ENCODE measurements around the gene NAA16. TPM values are rescaled to one million over a fixed set of nuclear protein-coding genes. Genes with fewer than 3 reads are reported as not detected.

The NAA16 gene
- polyA plus RNA-seq, 4 donors, result 5.1 to 20.8 (median 6.4) TPM

DNA sequence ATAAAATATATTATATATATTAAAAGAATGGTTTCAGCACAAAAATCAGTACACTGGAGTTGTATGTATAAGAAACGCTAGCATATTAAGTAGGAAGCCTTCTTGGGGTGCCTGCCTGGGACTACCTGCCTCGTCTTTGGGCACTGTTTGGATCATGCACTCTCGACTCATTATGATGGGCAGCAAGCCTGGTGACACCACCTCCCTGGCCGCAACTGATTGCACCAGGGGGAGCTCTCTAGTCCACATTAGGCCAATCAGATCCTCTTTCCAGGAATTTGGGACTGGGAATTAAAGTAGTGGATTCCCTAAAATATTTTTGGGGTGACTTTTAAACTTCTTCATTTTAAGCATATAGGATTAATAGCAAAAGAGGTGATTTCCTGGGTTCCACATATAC is 90.3 kb downstream of the NAA16 start:
- Histone ChIP-seq H3K27me3 (ENCODE audit: control insufficient read depth in 3 of 3, insufficient read depth in 3 of 3, low read length in 3 of 3) (no peaks in the 10 kb centered on the region), H3K27ac (ENCODE audit: low read depth in 1 of 3, low read length in 2 of 3) (no peak overlapping the region), H3K36me3 (ENCODE audit: control insufficient read depth in 3 of 3, insufficient read depth in 2 of 3, low read depth in 1 of 3, low read length in 3 of 3) (no peaks in the 10 kb centered on the region), H3K9me3 (ENCODE audit: control insufficient read depth in 2 of 2, insufficient read depth in 1 of 2, low read depth in 1 of 2, low read length in 1 of 2) (no peaks in the 10 kb centered on the region), H3K4me3 (ENCODE audit: low read depth in 1 of 3, low read length in 3 of 3) (no peak overlapping the region), H3K4me1 (ENCODE audit: control insufficient read depth in 3 of 3, insufficient read depth in 2 of 3, low read depth in 1 of 3, low read length in 2 of 3) (no peaks in the 10 kb centered on the region)
- no peak for DNase-seq
- FAIRE-seq, result no peak
- 82 to 87% (median 82%) methylated on average over 4 of the region's 4 CpGs for WGBS, 3 donors

DNA sequence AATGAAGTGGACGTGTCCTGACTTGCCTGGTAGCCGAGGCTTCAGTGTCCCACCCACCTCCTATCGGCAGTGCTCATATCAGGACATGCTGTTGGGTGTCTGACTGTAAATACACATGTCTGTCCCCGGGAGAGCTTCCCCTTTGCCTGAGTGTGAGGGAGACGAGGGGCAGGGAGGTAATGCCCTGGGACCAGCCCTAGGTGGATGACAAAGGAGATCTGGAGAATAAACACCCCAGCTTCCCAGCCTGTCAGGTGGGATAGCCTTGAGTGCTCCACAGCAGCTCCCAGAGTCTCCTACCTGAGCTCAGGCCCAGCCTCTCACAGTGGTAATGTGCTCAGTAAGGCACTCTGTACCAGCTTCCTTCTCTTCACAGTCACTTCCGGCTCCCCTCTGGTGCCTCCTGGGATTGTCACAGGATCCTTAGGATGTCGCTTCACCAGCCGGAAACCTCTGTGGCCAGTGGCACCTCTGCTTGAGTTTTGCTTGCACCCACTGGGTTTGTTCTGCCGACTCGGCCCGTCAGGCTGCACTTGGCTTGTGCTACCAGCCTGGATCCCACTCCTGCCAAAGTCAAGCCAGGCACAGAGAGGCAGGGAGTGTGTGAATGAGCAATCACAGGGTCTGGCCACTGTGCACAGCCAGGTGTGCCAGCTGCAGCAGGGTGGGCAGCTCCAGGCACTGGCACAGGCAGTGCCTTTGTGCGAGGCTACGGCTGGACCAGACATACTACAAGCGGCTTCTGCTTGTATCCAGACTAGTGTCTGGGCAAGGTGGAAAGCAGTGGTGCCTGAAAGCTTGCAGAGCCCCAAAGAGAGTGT is 91.8 kb downstream of the NAA16 start:
- Histone ChIP-seq H3K27me3 (ENCODE audit: control insufficient read depth in 3 of 3, insufficient read depth in 3 of 3, low read length in 3 of 3) (no peaks in the 10 kb centered on the region), H3K27ac (ENCODE audit: low read depth in 1 of 3, low read length in 2 of 3) (no peak overlapping the region), H3K4me1 (ENCODE audit: control insufficient read depth in 3 of 3, insufficient read depth in 2 of 3, low read depth in 1 of 3, low read length in 2 of 3) (no peaks in the 10 kb centered on the region), H3K36me3 (ENCODE audit: control insufficient read depth in 3 of 3, insufficient read depth in 2 of 3, low read depth in 1 of 3, low read length in 3 of 3) (no peaks in the 10 kb centered on the region), H3K4me3 (ENCODE audit: low read depth in 1 of 3, low read length in 3 of 3) (no peak overlapping the region), H3K9me3 (ENCODE audit: control insufficient read depth in 2 of 2, insufficient read depth in 1 of 2, low read depth in 1 of 2, low read length in 1 of 2) (no peaks in the 10 kb centered on the region)
- no peak for DNase-seq
- 83 to 88% (median 85%) methylated on average over 14 of the region's 14 CpGs for WGBS, 3 donors
- FAIRE-seq, result no peak

DNA sequence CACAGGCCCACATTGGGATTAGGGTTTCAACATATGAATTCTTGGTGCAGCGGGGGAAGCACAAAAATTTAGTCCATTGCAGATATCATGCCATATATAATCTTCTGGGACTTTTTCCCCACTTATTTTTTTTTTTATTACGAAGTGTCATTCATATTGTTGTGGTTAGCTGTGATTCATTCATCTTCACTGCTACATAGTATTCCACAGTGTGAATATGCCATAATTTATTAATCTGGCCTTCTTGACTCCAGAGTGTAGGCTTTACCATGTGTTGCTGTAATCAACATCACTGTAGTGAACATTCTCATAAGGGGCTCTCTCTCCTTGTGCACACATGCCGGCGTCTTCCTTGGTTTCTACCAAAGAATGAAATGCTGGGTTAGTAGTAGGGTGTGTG is 92.9 kb downstream of the NAA16 start:
- DNase-seq (no peak), FAIRE-seq (no peak)
- Histone ChIP-seq H3K36me3 (ENCODE audit: control insufficient read depth in 3 of 3, insufficient read depth in 2 of 3, low read depth in 1 of 3, low read length in 3 of 3) (no peaks in the 10 kb centered on the region), H3K9me3 (ENCODE audit: control insufficient read depth in 2 of 2, insufficient read depth in 1 of 2, low read depth in 1 of 2, low read length in 1 of 2) (no peaks in the 10 kb centered on the region), H3K27me3 (ENCODE audit: control insufficient read depth in 3 of 3, insufficient read depth in 3 of 3, low read length in 3 of 3) (no peaks in the 10 kb centered on the region), H3K4me3 (ENCODE audit: low read depth in 1 of 3, low read length in 3 of 3) (no peak overlapping the region), H3K27ac (ENCODE audit: low read depth in 1 of 3, low read length in 2 of 3) (no peak overlapping the region), H3K4me1 (ENCODE audit: control insufficient read depth in 3 of 3, insufficient read depth in 2 of 3, low read depth in 1 of 3, low read length in 2 of 3) (no peaks in the 10 kb centered on the region)
- 76 to 96% (median 90%) methylated on average over 4 of the region's 4 CpGs for WGBS, 3 donors

- FAIRE-seq (no peak), DNase-seq (no peak)
- Histone ChIP-seq H3K4me1 (ENCODE audit: control insufficient read depth in 3 of 3, insufficient read depth in 2 of 3, low read depth in 1 of 3, low read length in 2 of 3) (no peaks in the 10 kb centered on the region), H3K9me3 (ENCODE audit: control insufficient read depth in 2 of 2, insufficient read depth in 1 of 2, low read depth in 1 of 2, low read length in 1 of 2) (no peaks in the 10 kb centered on the region), H3K27me3 (ENCODE audit: control insufficient read depth in 3 of 3, insufficient read depth in 3 of 3, low read length in 3 of 3) (no peaks in the 10 kb centered on the region), H3K27ac (ENCODE audit: low read depth in 1 of 3, low read length in 2 of 3) (no peak overlapping the region), H3K36me3 (ENCODE audit: control insufficient read depth in 3 of 3, insufficient read depth in 2 of 3, low read depth in 1 of 3, low read length in 3 of 3) (no peaks in the 10 kb centered on the region), H3K4me3 (ENCODE audit: low read depth in 1 of 3, low read length in 3 of 3) (no peak overlapping the region)
- WGBS, 3 donors, result 67 to 76% (median 69%) methylated on average over 2 of the region's 2 CpGs
Measured at GRCh38 chr13:41405367-41405766, 94.3 kb downstream of the NAA16 start.

GRCh38 chr13:41407380-41407779 is 96.3 kb downstream of the NAA16 start:
- 51 to 64% (median 51%) methylated on average over 3 of the region's 3 CpGs for WGBS, 3 donors
- no peak overlapping the region for H3K4me3 ChIP-seq (ENCODE audit: low read depth in 1 of 3, low read length in 3 of 3)

DNA sequence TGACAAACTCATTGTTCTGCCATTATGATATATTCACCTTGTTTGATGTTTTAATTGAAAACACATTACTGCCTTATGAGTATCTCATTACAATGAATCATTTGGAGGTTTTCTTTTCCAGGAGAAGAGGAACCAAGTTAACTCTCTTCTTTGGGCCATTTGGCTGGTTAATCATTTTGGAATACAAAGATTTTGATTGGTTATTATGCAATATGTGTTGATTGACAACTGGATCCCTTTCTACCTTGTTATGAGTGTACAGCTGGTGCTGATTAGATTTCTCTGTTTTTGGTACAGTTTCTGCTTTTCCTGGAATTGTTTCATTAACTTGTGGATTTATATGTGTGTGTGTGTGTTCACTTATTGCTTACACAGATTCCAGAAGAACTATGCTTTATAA is 97.1 kb downstream of the NAA16 start:
- Histone ChIP-seq H3K9me3 (ENCODE audit: control insufficient read depth in 2 of 2, insufficient read depth in 1 of 2, low read depth in 1 of 2, low read length in 1 of 2) (no peaks in the 10 kb centered on the region), H3K36me3 (ENCODE audit: control insufficient read depth in 3 of 3, insufficient read depth in 2 of 3, low read depth in 1 of 3, low read length in 3 of 3) (no peaks in the 10 kb centered on the region), H3K4me1 (ENCODE audit: control insufficient read depth in 3 of 3, insufficient read depth in 2 of 3, low read depth in 1 of 3, low read length in 2 of 3) (no peaks in the 10 kb centered on the region), H3K27ac (ENCODE audit: low read depth in 1 of 3, low read length in 2 of 3) (no peak overlapping the region), H3K27me3 (ENCODE audit: control insufficient read depth in 3 of 3, insufficient read depth in 3 of 3, low read length in 3 of 3) (no peaks in the 10 kb centered on the region), H3K4me3 (ENCODE audit: low read depth in 1 of 3, low read length in 3 of 3) (no peak overlapping the region)
- no peak for DNase-seq
- no peak for FAIRE-seq

More at GRCh38 chr13:41407380-41407779, 96.3 kb downstream of the NAA16 start:
- DNase-seq (no peak), FAIRE-seq (no peak)
- Histone ChIP-seq H3K27me3 (ENCODE audit: control insufficient read depth in 3 of 3, insufficient read depth in 3 of 3, low read length in 3 of 3) (no peaks in the 10 kb centered on the region), H3K27ac (ENCODE audit: low read depth in 1 of 3, low read length in 2 of 3) (no peak overlapping the region), H3K36me3 (ENCODE audit: control insufficient read depth in 3 of 3, insufficient read depth in 2 of 3, low read depth in 1 of 3, low read length in 3 of 3) (no peaks in the 10 kb centered on the region), H3K9me3 (ENCODE audit: control insufficient read depth in 2 of 2, insufficient read depth in 1 of 2, low read depth in 1 of 2, low read length in 1 of 2) (no peaks in the 10 kb centered on the region), H3K4me1 (ENCODE audit: control insufficient read depth in 3 of 3, insufficient read depth in 2 of 3, low read depth in 1 of 3, low read length in 2 of 3) (no peaks in the 10 kb centered on the region)

DNA sequence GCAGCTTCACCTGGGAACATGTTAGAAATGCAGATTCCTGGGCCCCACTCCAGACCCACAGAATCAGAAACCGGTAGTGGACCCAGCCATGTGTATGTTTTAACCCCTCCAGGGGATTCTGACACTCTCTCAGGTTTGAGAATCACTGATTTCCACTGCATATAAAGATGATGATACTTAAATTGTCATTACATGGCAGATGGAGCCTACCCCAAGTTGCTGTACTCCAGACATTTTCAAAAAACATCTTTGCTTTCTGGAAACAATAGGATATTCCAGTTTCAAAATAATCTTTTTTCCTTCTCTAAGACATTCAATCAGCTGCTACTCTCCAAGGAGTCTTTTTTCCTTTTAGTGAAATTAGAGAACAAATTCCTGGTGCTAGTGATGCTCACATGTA is 97.7 kb downstream of the NAA16 start:
- Histone ChIP-seq H3K9me3 (ENCODE audit: control insufficient read depth in 2 of 2, insufficient read depth in 1 of 2, low read depth in 1 of 2, low read length in 1 of 2) (no peaks in the 10 kb centered on the region), H3K27me3 (ENCODE audit: control insufficient read depth in 3 of 3, insufficient read depth in 3 of 3, low read length in 3 of 3) (no peaks in the 10 kb centered on the region), H3K27ac (ENCODE audit: low read depth in 1 of 3, low read length in 2 of 3) (no peak overlapping the region), H3K4me1 (ENCODE audit: control insufficient read depth in 3 of 3, insufficient read depth in 2 of 3, low read depth in 1 of 3, low read length in 2 of 3) (no peaks in the 10 kb centered on the region), H3K4me3 (ENCODE audit: low read depth in 1 of 3, low read length in 3 of 3) (no peak overlapping the region), H3K36me3 (ENCODE audit: control insufficient read depth in 3 of 3, insufficient read depth in 2 of 3, low read depth in 1 of 3, low read length in 3 of 3) (no peaks in the 10 kb centered on the region)
- WGBS, 3 donors, result 47 to 68% (median 65%) methylated on average over 1 of the region's 1 CpG
- FAIRE-seq (no peak), DNase-seq (no peak)

DNA sequence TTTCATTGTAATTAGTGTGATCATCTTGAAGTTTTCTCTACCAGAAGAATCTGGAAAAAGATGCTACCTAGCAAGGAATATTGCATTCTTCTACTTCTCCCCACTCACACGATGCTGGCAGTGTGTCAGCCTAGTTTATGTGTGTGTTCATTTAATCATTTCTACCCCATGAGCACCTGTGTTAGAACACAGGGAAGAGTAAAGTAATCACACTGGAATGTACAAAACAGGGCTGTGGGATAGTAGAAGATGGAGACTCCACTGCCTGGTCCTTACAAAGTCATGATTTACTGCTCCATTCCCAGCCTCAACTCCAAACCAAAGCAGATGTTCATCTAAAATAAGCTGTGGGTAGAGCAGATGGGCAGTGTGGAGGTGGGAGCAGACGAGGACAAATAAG is 98.5 kb downstream of the NAA16 start:
- WGBS, 3 donors, result 69 to 78% (median 73%) methylated on average over 2 of the region's 2 CpGs
- H3K4me1 ChIP-seq (ENCODE audit: control insufficient read depth in 3 of 3, insufficient read depth in 2 of 3, low read depth in 1 of 3, low read length in 2 of 3), result no peaks in the 10 kb centered on the region
- H3K4me3 ChIP-seq (ENCODE audit: low read depth in 1 of 3, low read length in 3 of 3), result no peak overlapping the region
- DNase-seq (no peak), FAIRE-seq (no peak)
- H3K27me3 ChIP-seq (ENCODE audit: control insufficient read depth in 3 of 3, insufficient read depth in 3 of 3, low read length in 3 of 3), result no peaks in the 10 kb centered on the region
- H3K36me3 ChIP-seq (ENCODE audit: control insufficient read depth in 3 of 3, insufficient read depth in 2 of 3, low read depth in 1 of 3, low read length in 3 of 3), result no peaks in the 10 kb centered on the region
- no peaks in the 10 kb centered on the region for H3K9me3 ChIP-seq (ENCODE audit: control insufficient read depth in 2 of 2, insufficient read depth in 1 of 2, low read depth in 1 of 2, low read length in 1 of 2)
- H3K27ac ChIP-seq (ENCODE audit: low read depth in 1 of 3, low read length in 2 of 3), result no peak overlapping the region

DNA sequence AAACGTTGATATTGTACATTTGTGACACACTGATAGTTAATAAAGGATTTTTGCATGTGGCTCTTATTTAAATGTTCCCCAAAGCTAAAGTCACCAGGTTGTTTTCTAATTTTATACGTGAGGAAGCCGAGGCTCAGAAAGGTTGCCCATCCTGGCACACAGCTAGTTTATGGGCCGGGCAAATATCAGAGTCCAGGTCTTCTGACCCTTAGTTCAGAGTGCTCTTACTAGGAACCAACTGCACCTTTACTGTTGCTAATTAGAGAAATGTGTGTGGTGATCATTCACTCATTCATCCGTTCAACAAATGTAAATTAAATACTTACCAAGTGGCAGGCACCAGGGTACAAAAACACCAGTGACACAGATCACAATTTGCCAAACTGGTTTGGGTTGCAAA is 100.0 kb downstream of the NAA16 start:
- Histone ChIP-seq H3K9me3 (ENCODE audit: control insufficient read depth in 2 of 2, insufficient read depth in 1 of 2, low read depth in 1 of 2, low read length in 1 of 2) (no peaks in the 10 kb centered on the region), H3K27me3 (ENCODE audit: control insufficient read depth in 3 of 3, insufficient read depth in 3 of 3, low read length in 3 of 3) (no peaks in the 10 kb centered on the region), H3K27ac (ENCODE audit: low read depth in 1 of 3, low read length in 2 of 3) (no peak overlapping the region), H3K36me3 (ENCODE audit: control insufficient read depth in 3 of 3, insufficient read depth in 2 of 3, low read depth in 1 of 3, low read length in 3 of 3) (no peaks in the 10 kb centered on the region), H3K4me3 (ENCODE audit: low read depth in 1 of 3, low read length in 3 of 3) (no peak overlapping the region), H3K4me1 (ENCODE audit: control insufficient read depth in 3 of 3, insufficient read depth in 2 of 3, low read depth in 1 of 3, low read length in 2 of 3) (no peaks in the 10 kb centered on the region)
- FAIRE-seq, result no peak
- peak in 1 of 2 donors; percentile 63 for DNase-seq
- 25 to 66% (median 39%) methylated on average over 5 of the region's 5 CpGs for WGBS, 3 donors

Data from small intestine (tissue), 7 donors.